Dermis microvascular lymphatic vessel endothelial cell (primary cell): ENCODE data around the gene SRSF8. TPM values are rescaled to one million over a fixed set of nuclear protein-coding genes. Genes with fewer than 3 reads are reported as not detected.

Experiments used
- total RNA-seq: library from RNA; depleted of rRNA; stranded (reverse); fragments of >200 nt; gene quantifications from 2 replicates; pipeline ENCODE4 v1.2.1, GENCODE V29; 2014

The SRSF8 gene
- total RNA-seq, 1 donor from 2014 or later = 19.1 TPM

Other genes with a start within 250 kb of the SRSF8 start
- 23.0 and 27.5 TPM in 2 replicates for gene CWC15, start 93.4 kb upstream of the SRSF8 start, total RNA-seq
- gene KDM4D, start 93.2 kb upstream of the SRSF8 start, total RNA-seq = 0.39 and 0.51 TPM in 2 replicates
- gene KDM4E, start 41.7 kb upstream of the SRSF8 start, total RNA-seq = not detected in 2 replicates
- gene KDM4F, start 17.5 kb upstream of the SRSF8 start, total RNA-seq = not detected in 2 replicates
- 56.0 and 71.1 TPM in 2 replicates for gene ENDOD1, start 22.9 kb downstream of the SRSF8 start, total RNA-seq
- gene SESN3, start 164.3 kb downstream of the SRSF8 start, total RNA-seq = 23.2 and 46.3 TPM in 2 replicates